GM10248 (cell line): Measurements from ENCODE around the gene PLN.

ENCODE experiments used
- CTCF ChIA-PET: fragments of 300-600 bp; sonication (Branson Sonifier 250); formaldehyde crosslinking; extraction: SDS; loops from one replicate; lab custom pipeline; 2021; ENCODE audit warnings: antibody characterized with exemption; lab: Yijun Ruan, JAX
- POLR2A ChIA-PET: fragments of 350-650 bp; sonication (Branson Sonifier 250); formaldehyde crosslinking; extraction: SDS; loops from one replicate; lab custom pipeline; 2020; ENCODE audit warnings: antibody characterized with exemption; lab: Yijun Ruan, JAX
- DNase-seq: peaks from one replicate; pipeline ENCODE4 v3.0.0; 2012; ENCODE audit errors: extremely low spot score
- TF ChIP-seq, protein P1 (sequence below): IDR thresholded peaks from 2 replicates; pipeline ENCODE4 v1.5.1; 2012; ENCODE audit warnings: mild to moderate bottlenecking, low read depth; ENCODE audit errors: extremely low read depth, missing control alignments, control extremely low read depth

PLN gene

DNA sequence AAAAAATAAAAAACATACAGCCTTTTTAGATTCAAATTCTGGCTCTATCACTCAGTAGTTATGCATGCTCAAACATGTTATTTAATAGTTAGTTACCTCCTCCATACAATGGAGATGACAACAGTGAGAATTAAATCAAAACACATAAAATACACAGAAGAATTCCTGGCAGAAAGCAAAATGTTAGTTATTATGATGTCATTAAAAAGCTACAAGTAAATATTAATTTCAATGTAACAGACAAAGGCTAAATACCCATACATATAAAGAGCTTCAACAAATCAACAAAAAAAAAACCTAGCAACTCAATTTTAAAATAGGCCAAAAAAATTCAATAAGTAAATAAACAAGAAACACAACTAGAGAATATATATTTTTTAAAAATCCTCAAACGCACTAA is 21.4 kb downstream of the PLN start:
- TF ChIP-seq, protein P1, sequence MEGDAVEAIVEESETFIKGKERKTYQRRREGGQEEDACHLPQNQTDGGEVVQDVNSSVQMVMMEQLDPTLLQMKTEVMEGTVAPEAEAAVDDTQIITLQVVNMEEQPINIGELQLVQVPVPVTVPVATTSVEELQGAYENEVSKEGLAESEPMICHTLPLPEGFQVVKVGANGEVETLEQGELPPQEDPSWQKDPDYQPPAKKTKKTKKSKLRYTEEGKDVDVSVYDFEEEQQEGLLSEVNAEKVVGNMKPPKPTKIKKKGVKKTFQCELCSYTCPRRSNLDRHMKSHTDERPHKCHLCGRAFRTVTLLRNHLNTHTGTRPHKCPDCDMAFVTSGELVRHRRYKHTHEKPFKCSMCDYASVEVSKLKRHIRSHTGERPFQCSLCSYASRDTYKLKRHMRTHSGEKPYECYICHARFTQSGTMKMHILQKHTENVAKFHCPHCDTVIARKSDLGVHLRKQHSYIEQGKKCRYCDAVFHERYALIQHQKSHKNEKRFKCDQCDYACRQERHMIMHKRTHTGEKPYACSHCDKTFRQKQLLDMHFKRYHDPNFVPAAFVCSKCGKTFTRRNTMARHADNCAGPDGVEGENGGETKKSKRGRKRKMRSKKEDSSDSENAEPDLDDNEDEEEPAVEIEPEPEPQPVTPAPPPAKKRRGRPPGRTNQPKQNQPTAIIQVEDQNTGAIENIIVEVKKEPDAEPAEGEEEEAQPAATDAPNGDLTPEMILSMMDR, result no peak
- ChIA-PET POLR2A (no interaction called here), CTCF (no interaction called here)
- no peak for DNase-seq

DNA sequence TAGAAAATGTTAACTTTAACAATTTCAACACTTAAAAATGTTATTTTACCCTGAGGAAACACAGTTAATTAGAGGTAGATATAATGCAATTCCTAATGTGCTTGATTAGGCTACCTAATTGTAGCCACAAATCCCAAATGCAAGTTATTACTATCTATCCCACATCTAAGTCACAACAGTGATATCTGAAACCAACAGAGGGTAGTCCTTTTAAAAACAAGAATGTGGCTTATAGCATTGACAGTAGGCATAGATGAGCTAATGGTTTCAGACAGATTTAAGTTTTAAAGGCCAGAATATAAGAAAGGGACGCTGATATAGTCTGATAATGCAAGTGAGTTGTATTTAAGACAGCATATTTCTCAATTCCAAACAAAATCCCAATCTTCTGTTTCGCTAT is 23.0 kb downstream of the PLN start:
- TF ChIP-seq, protein P1, result no peak
- ChIA-PET CTCF (interaction anchor here (1.1 to 1.3 kb wide), 3 partner anchors 9 to 203 kb away, joined by 3 read pairs; no protein-coding TSS in a partner anchor), POLR2A (no interaction called here)
- DNase-seq, result no peak

DNA sequence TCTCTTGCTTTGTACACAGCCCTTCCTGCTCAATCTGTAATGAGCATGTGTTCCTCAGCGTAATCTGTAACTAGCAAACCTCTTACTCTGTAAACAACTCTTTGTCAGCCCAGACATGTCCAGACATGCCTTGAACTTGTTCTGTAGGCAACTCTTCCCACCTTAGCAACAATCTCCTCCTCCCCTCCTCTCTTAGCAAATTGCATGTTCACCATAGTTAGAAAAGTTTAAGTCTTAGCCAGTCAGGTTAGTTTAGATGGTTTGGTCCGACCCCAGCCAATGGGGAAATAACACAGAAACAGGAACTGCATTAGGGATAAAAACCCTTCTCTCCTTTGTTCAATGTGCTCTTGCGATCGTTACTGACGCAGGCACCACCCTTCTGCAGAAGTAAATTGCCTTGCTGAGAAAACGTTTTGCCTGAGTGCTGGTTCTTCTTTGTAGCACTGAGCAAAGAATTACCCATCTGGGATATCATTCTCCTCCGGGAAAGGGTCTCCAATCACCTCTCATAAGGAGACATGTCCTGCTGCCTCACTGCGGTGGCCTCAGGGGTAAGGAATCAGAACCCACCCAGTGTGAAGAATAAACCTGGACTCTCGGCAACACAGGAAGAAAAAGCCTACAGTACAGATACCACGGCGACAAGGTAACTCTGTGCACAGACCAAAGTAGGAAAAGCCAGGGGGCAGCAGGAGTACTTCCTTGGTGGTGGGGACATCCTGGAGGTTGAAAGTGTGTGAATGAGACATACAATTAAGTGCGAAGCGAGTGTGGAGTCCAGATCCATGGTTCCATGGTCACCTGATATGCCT is 26.2 kb downstream of the PLN start:
- TF ChIP-seq, protein P1, result no peak
- no peak for DNase-seq
- ChIA-PET POLR2A (no interaction called here), CTCF (interaction anchor here (2.2 kb wide), 1 partner anchor 9 kb away, joined by 9 read pairs; no protein-coding TSS in a partner anchor)

GRCh38 chr6:118577972-118578371 is 29.9 kb downstream of the PLN start:
- TF ChIP-seq, protein P1, result no peak
- ChIA-PET POLR2A (no interaction called here), CTCF (interaction anchor here (1.8 to 2.4 kb wide), 2 partner anchors 13 to 19 kb away, joined by 5 to 7 read pairs; no protein-coding TSS in a partner anchor)
- no peak for DNase-seq

- POLR2A ChIA-PET, result no interaction called here
- CTCF ChIA-PET, result interaction anchor here (1.8 kb wide), 1 partner anchor 18 kb away, joined by 5 read pairs; no protein-coding TSS in a partner anchor
- DNase-seq, result no peak
Measured at GRCh38 chr6:118578617-118579016, 30.5 kb downstream of the PLN start.

DNA sequence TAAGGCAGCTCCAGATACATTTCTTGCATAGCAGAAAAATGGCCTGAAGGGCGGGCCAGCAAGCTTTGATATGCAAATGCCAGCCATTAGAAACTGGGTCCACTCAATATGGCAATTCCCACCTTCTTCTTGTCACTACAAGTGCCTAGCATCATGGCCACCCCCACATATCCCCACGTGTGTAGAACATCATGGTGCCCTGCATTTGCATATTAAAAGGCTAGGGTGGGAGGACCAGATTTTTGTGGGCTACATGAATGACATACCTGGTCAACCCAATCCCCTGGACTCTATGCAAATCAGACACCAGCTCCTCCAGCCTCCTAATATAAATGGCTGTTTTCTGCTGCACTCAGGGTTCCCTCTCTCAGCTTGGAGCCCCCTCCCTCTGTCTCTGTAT is 31.7 kb downstream of the PLN start:
- TF ChIP-seq, protein P1, result no peak

More at GRCh38 chr6:118578617-118579016, 30.5 kb downstream of the PLN start:
- TF ChIP-seq, protein P1, result no peak

More for the DNA sequence above, 31.7 kb downstream of the PLN start:
- CTCF ChIA-PET, result interaction anchor here (0.9 to 3.6 kb wide), 7 partner anchors 9 to 300 kb away, joined by 3 to 21 read pairs (median 3); no protein-coding TSS in a partner anchor
- DNase-seq, result no peak
- POLR2A ChIA-PET, result no interaction called here
